Hepatic stellate cell (primary cell): ENCODE measurements around the gene PDE2A.

Experiments
- DNase-seq: peaks from one replicate; pipeline ENCODE4 v3.0.0; 2011; ENCODE audit warnings: low spot score

The PDE2A gene

GRCh38 chr11:72543849-72544542 is 130.2 kb downstream of the PDE2A start:
- peak; percentile 15 for DNase-seq

GRCh38 chr11:72541257-72541974 is 132.8 kb downstream of the PDE2A start:
- DNase-seq, result no peak

GRCh38 chr11:72537051-72537450 is 137.2 kb downstream of the PDE2A start:
- DNase-seq, result no peak

GRCh38 chr11:72535194-72535547 is 139.1 kb downstream of the PDE2A start:
- peak; percentile 7 for DNase-seq

- DNase-seq, result peak; percentile 22
Observed at GRCh38 chr11:72534371-72535193, 139.6 kb downstream of the PDE2A start.

GRCh38 chr11:72529068-72529467 is 145.2 kb downstream of the PDE2A start:
- DNase-seq, result no peak

GRCh38 chr11:72528121-72528520 is 146.1 kb downstream of the PDE2A start:
- no peak for DNase-seq
